Natural killer cell (primary cell): Measurements from ENCODE around the gene BCL2. TPM values are rescaled to one million over a fixed set of nuclear protein-coding genes. Genes with fewer than 3 reads are reported as not detected.

Experiments
- ATAC-seq, 3 donors: fragments of 150-1000 bp in 2 of 3; fragments of 200-7000 bp in 1 of 3; cut with Tn5 transposase; 1 replicate in 1 of 3; 2 replicates in 2 of 3; pipeline ENCODE4 v1.10.0; 2021; ENCODE audit warnings: mild to moderate bottlenecking in 2 of 3, moderate library complexity in 2 of 3
- DNase-seq, 2 donors: peaks; one replicate each; pipeline versions ENCODE4 v3.0.0 to v3.0.0-alpha.2; 2013 to 2021; ENCODE audit warnings: mixed read lengths in 1 of 2
- H3K27ac ChIP-seq: one replicate; pipeline ENCODE4 v1.5.1; 2013; ENCODE audit warnings: mild to moderate bottlenecking, low read length
- H3K27me3 ChIP-seq: one replicate; pipeline ENCODE4 v1.6.1; 2013; ENCODE audit warnings: low read length; ENCODE audit not compliant: control insufficient read depth, insufficient read depth
- H3K36me3 ChIP-seq: one replicate; pipeline ENCODE4 v1.6.1; 2013; ENCODE audit warnings: low read length; ENCODE audit not compliant: control insufficient read depth, insufficient read depth
- H3K4me1 ChIP-seq: one replicate; pipeline ENCODE4 v1.6.1; 2013; ENCODE audit warnings: low read length; ENCODE audit not compliant: control insufficient read depth, insufficient read depth
- H3K4me3 ChIP-seq: one replicate; pipeline ENCODE4 v1.5.1; 2013; ENCODE audit warnings: low read length
- H3K9me3 ChIP-seq: one replicate; pipeline ENCODE4 v1.6.1; 2013; ENCODE audit warnings: low read length; ENCODE audit not compliant: control insufficient read depth, insufficient read depth
- H3K27ac Mint-ChIP-seq, 2 donors: one replicate each; pipeline ENCODE4 v1.8.0; 2022; ENCODE audit warnings: mild to moderate bottlenecking in 2 of 2, mixed read lengths in 2 of 2, moderate library complexity in 1 of 2
- H3K27me3 Mint-ChIP-seq, 2 donors: one replicate each; pipeline ENCODE4 v1.8.0; 2022; ENCODE audit warnings: low read depth in 2 of 2, mixed read lengths in 2 of 2
- H3K36me3 Mint-ChIP-seq: one replicate; pipeline ENCODE4 v1.8.0; 2022; ENCODE audit warnings: mixed read lengths
- H3K4me1 Mint-ChIP-seq, 2 donors: one replicate each; pipeline ENCODE4 v1.8.0; 2022; ENCODE audit warnings: mixed read lengths in 2 of 2
- H3K4me3 Mint-ChIP-seq: one replicate; pipeline ENCODE4 v1.8.0; 2022; ENCODE audit warnings: mild to moderate bottlenecking, moderate library complexity, mixed read lengths
- H3K9me3 Mint-ChIP-seq, 2 donors: one replicate each; pipeline ENCODE4 v1.8.0; 2022; ENCODE audit warnings: mixed read lengths in 2 of 2
- CTCF ChIP-seq: fragments of 200-600 bp; IDR thresholded peaks from one replicate; pipeline ENCODE4 v1.8.0; 2022; ENCODE audit warnings: antibody characterized with exemption
- WGBS: methylation state at CpG from one replicate; pipeline ENCODE4 v1.1.7; 2013; ENCODE audit warnings: missing lambda C conversion rate; ENCODE audit not compliant: insufficient coverage; 5-methylcytosine and 5-hydroxymethylcytosine counted together
- intact Hi-C: fragments of 100-400 bp; cut with micrococcal nuclease; formaldehyde crosslinking; loops from one replicate; pipeline ENCODE4 v1.14.2; 2022
- total RNA-seq, 4 donors: library from RNA; stranded (reverse); fragments of 120-200 nt in 1 of 4; gene quantifications; one replicate each; pipeline versions ENCODE4 v1.2.3 to v1.2.4, GENCODE V29; 2013 to 2022

The BCL2 gene
- total RNA-seq, 3 donors from 2014 or later (not counting 1 experiment from before 2014, with no cell fraction given), result 28.2 to 64.2 (median 33.4) TPM

GRCh38 chr18:63161032-63161760 is 158.4 kb downstream of the BCL2 start:
- Histone ChIP-seq H3K36me3 (no peaks in the 10 kb centered on the region), H3K9me3 (no peaks in the 10 kb centered on the region), H3K27ac (peak overlapping the region; percentile 97), H3K4me3 (no peak overlapping the region), H3K27me3 (no peaks in the 10 kb centered on the region), H3K4me1 (peaks cover 66% of the 10 kb centered on the region)
- peak overlapping the region; percentile 93 to 96 for H3K27ac Mint-ChIP-seq
- 48% methylated on average over 6 of the region's 7 CpGs for WGBS
- no peak for TF ChIP-seq CTCF
- no peaks in the 10 kb centered on the region for H3K27me3 Mint-ChIP-seq
- intact Hi-C loops, result loop anchor here (1.0 to 5.0 kb wide), 3 partner anchors 32 to 444 kb away; partner anchors contain the start of genes PHLPP1 and VPS4B
- H3K4me1 Mint-ChIP-seq, result peaks cover 63 to 67% of the 10 kb centered on the region in 2 donors
- peaks cover 0 to 2% of the 10 kb centered on the region in 2 donors for H3K9me3 Mint-ChIP-seq
- H3K4me3 Mint-ChIP-seq, result peak overlapping the region; percentile 77
- no peaks in the 10 kb centered on the region for H3K36me3 Mint-ChIP-seq
- DNase-seq (peak; percentile 27 to 85), ATAC-seq (peak; percentile 51 to 68 (median 60))

- H3K9me3 Mint-ChIP-seq, result peaks cover 0 to 2% of the 10 kb centered on the region in 2 donors
- no peak for ATAC-seq
- peak overlapping the region; percentile 93 to 96 for H3K27ac Mint-ChIP-seq
- WGBS, result 63% methylated on average over 13 of the region's 13 CpGs
- DNase-seq, result peak in 1 of 2 donors; percentile 64
- Histone ChIP-seq H3K27me3 (no peaks in the 10 kb centered on the region), H3K9me3 (no peaks in the 10 kb centered on the region), H3K36me3 (no peaks in the 10 kb centered on the region), H3K4me3 (no peak overlapping the region), H3K4me1 (peaks cover 74% of the 10 kb centered on the region), H3K27ac (peak overlapping the region; percentile 97)
- peak overlapping the region; percentile 77 for H3K4me3 Mint-ChIP-seq
- intact Hi-C loops, result loop anchor here (5.0 kb wide), 2 partner anchors 262 to 443 kb away; partner anchors contain the start of genes PHLPP1 and VPS4B
- peaks cover 71 to 74% of the 10 kb centered on the region in 2 donors for H3K4me1 Mint-ChIP-seq
- H3K27me3 Mint-ChIP-seq, result no peaks in the 10 kb centered on the region
- TF ChIP-seq CTCF, result no peak
- no peaks in the 10 kb centered on the region for H3K36me3 Mint-ChIP-seq
Observed at GRCh38 chr18:63160172-63160995, 159.2 kb downstream of the BCL2 start.

- Mint-ChIP-seq H3K27me3 (no peaks in the 10 kb centered on the region), H3K4me3 (no peak overlapping the region), H3K9me3 (peaks cover 0 to 2% of the 10 kb centered on the region in 2 donors), H3K36me3 (no peaks in the 10 kb centered on the region), H3K27ac (peak overlapping the region; percentile 93 to 96), H3K4me1 (peaks cover 77 to 81% of the 10 kb centered on the region in 2 donors)
- H3K27ac ChIP-seq, result peak overlapping the region; percentile 97
- TF ChIP-seq CTCF, result no peak
- H3K27me3 ChIP-seq, result no peaks in the 10 kb centered on the region
- peak in 1 of 2 donors; percentile 52 for DNase-seq
- intact Hi-C loops, result no loop called here
- H3K4me1 ChIP-seq, result peaks cover 82% of the 10 kb centered on the region
- no peak for ATAC-seq
- no peak overlapping the region for H3K4me3 ChIP-seq
- H3K36me3 ChIP-seq, result no peaks in the 10 kb centered on the region
- 66% methylated on average over 9 of the region's 9 CpGs for WGBS
- H3K9me3 ChIP-seq, result no peaks in the 10 kb centered on the region
Observed at GRCh38 chr18:63159590-63159989, 160.0 kb downstream of the BCL2 start.
